Osteocyte (in vitro differentiated cells): Measurements from ENCODE around the gene VPS26A. TPM values are rescaled to one million over a fixed set of nuclear protein-coding genes. Genes with fewer than 3 reads are reported as not detected.

ENCODE experiments used
- DNase-seq: peaks from one replicate; pipeline ENCODE4 v3.0.0; 2021; ENCODE audit warnings: mixed read lengths; ENCODE audit not compliant: unreplicated experiment; ENCODE audit errors: extremely low spot score
- H3K27ac Mint-ChIP-seq: one replicate; pipeline ENCODE4 v1.8.0; 2021; ENCODE audit warnings: mild to moderate bottlenecking, mixed read lengths; ENCODE audit not compliant: unreplicated experiment
- H3K27me3 Mint-ChIP-seq: one replicate; pipeline ENCODE4 v1.8.0; 2021; ENCODE audit warnings: mixed read lengths; ENCODE audit not compliant: unreplicated experiment
- H3K36me3 Mint-ChIP-seq: one replicate; pipeline ENCODE4 v1.8.0; 2021; ENCODE audit warnings: mixed read lengths; ENCODE audit not compliant: unreplicated experiment
- H3K4me1 Mint-ChIP-seq: one replicate; pipeline ENCODE4 v1.8.0; 2021; ENCODE audit warnings: mixed read lengths; ENCODE audit not compliant: unreplicated experiment
- H3K4me3 Mint-ChIP-seq: one replicate; pipeline ENCODE4 v1.8.0; 2021; ENCODE audit warnings: mild to moderate bottlenecking, moderate library complexity, mixed read lengths; ENCODE audit not compliant: unreplicated experiment
- H3K9me3 Mint-ChIP-seq: one replicate; pipeline ENCODE4 v1.8.0; 2021; ENCODE audit warnings: mixed read lengths; ENCODE audit not compliant: unreplicated experiment
- total RNA-seq: library from RNA; stranded (reverse); gene quantifications from 2 replicates; pipeline ENCODE4 v1.2.1, GENCODE V29; 2021
- TF ChIP-seq, protein P1 (sequence below): fragments of 200-600 bp; sonication (generic); IDR thresholded peaks from 2 replicates; pipeline ENCODE4 v1.5.0; 2021; ENCODE audit warnings: antibody characterized with exemption, mild to moderate bottlenecking, moderate library complexity

The VPS26A gene
- total RNA-seq, 1 donor from 2014 or later = 59.4 TPM

DNA sequence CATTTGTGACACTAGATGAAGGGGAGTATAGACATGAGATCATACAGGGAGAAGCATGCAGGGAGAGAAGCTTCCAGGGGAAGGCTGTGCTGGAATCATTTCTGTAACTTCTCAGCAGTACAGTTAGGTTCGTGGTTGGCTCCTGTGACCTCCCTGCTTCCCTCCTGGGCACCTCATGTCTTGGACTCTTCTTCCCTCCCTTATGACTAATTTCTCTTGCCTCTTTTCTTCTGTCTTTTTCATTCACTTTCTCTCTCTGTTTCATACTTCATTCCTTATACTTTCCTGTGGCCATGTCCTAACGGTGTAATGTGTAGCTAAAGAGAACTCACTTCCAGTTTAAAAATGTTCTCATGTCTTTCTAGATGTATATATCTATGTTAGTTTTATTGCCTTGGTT is 77.1 kb downstream of the VPS26A start:
- H3K27ac Mint-ChIP-seq = no peak overlapping the region
- no peaks in the 10 kb centered on the region for H3K9me3 Mint-ChIP-seq
- peaks cover 24% of the 10 kb centered on the region for H3K36me3 Mint-ChIP-seq
- H3K4me3 Mint-ChIP-seq = no peak overlapping the region
- H3K4me1 Mint-ChIP-seq = no peaks in the 10 kb centered on the region
- TF ChIP-seq, protein P1, sequence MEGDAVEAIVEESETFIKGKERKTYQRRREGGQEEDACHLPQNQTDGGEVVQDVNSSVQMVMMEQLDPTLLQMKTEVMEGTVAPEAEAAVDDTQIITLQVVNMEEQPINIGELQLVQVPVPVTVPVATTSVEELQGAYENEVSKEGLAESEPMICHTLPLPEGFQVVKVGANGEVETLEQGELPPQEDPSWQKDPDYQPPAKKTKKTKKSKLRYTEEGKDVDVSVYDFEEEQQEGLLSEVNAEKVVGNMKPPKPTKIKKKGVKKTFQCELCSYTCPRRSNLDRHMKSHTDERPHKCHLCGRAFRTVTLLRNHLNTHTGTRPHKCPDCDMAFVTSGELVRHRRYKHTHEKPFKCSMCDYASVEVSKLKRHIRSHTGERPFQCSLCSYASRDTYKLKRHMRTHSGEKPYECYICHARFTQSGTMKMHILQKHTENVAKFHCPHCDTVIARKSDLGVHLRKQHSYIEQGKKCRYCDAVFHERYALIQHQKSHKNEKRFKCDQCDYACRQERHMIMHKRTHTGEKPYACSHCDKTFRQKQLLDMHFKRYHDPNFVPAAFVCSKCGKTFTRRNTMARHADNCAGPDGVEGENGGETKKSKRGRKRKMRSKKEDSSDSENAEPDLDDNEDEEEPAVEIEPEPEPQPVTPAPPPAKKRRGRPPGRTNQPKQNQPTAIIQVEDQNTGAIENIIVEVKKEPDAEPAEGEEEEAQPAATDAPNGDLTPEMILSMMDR = no peak
- DNase-seq = no peak
- no peaks in the 10 kb centered on the region for H3K27me3 Mint-ChIP-seq

DNA sequence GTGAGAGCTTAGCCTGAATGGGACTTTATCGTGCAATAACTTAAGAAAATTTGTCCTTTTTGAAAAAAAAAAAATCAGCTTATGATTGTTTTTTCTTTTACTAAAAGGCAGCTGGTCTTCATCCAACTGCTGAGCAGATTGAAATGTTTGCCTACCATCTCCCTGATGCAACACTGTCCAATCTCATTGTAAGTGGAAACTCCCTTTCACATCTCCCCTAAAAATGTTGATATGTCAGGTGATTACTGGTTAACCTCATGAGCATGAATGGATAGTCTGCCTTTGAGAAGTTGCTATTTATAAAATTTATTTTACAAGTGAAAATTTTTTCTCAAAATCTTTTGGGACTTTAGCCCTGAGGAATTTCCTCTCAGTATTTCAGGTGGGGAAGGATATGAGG is 78.4 kb downstream of the VPS26A start:
- Mint-ChIP-seq H3K27me3 (no peaks in the 10 kb centered on the region), H3K27ac (peak overlapping the region; percentile 34), H3K36me3 (peaks cover 25% of the 10 kb centered on the region), H3K4me1 (no peaks in the 10 kb centered on the region), H3K4me3 (no peak overlapping the region), H3K9me3 (no peaks in the 10 kb centered on the region)
- TF ChIP-seq, protein P1 = no peak
- DNase-seq = no peak

DNA sequence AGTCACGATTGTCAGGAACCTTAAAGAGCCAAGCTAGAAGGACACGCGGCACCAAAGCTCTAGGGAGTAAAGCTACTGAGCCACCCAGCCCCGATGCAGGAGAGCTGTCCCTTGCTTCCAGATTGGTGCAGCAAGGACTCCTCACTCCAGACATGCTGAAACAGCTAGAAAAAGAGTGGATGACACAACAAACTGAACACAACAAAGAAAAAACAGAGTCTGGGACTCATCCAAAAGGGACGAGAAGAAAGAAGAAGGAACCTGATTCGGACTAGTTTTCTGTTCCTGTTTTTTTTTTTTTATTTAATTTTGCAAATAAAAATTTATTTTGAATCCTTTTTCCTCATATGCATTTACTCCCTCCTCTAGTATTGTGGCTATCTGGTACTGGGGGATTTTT is 84.8 kb downstream of the VPS26A start:
- Mint-ChIP-seq H3K4me1 (no peaks in the 10 kb centered on the region), H3K9me3 (no peaks in the 10 kb centered on the region), H3K36me3 (peaks cover 26% of the 10 kb centered on the region), H3K27me3 (no peaks in the 10 kb centered on the region), H3K27ac (no peak overlapping the region), H3K4me3 (no peak overlapping the region)
- DNase-seq = no peak
- TF ChIP-seq, protein P1 = no peak

DNA sequence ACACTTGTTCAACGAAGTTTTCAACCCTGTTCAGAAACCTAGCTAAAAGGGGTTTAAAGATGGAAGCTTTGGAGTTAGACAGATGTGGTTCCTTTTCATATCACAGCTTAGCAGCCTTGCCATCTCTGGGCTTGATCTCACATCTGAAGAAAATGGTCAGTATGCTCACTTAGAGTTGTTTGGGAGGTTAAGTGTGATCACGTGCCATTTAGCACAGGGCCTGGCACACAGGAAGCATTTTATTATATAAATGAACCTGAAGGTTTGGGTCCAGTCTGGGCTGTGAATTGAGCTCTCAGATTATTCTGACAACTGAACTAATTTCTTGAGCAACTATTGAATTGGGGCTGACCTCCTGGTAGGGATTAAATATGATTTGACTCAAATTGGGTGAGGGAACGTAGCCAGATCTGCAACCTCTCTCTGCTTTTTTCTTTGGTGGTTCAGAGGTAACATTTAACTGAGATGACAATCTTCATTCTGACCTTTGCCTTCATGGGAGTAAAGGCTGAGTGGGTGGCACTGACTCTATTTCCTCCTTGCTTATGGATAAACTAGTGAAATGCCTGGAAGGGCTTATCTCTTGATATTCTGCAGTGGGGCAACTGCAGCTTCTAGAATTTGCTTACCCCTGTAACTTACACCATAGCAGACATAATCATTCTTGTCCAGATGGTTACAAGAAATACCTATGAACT is 86.0 kb downstream of the VPS26A start:
- H3K9me3 Mint-ChIP-seq = peaks cover 7% of the 10 kb centered on the region
- H3K27me3 Mint-ChIP-seq = no peaks in the 10 kb centered on the region
- no peak for DNase-seq
- TF ChIP-seq, protein P1 = no peak
- H3K27ac Mint-ChIP-seq = no peak overlapping the region
- H3K4me1 Mint-ChIP-seq = no peaks in the 10 kb centered on the region
- H3K4me3 Mint-ChIP-seq = no peak overlapping the region
- H3K36me3 Mint-ChIP-seq = peaks cover 25% of the 10 kb centered on the region

DNA sequence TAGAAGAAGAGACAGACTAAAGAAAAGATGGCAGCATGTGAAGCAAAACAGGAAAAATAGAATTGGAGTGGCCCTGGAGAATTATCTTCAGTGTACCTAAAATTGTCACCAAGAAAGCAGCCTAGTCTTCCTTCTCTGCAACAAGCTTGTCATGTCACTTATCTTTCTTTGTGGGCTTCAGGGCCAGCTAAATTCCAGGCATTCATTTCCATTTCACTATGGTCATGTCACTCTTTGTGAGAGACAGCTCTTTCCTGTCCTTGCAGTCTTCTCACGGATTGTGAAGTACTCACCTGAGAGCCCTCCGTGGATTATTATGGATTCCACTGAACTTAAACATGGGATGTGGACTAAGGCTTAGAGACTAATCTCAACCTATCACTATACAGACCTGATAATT is 87.1 kb downstream of the VPS26A start:
- TF ChIP-seq, protein P1 = no peak
- H3K36me3 Mint-ChIP-seq = peaks cover 24% of the 10 kb centered on the region
- no peak overlapping the region for H3K4me3 Mint-ChIP-seq

More for the DNA sequence above, 87.1 kb downstream of the VPS26A start:
- no peak overlapping the region for H3K27ac Mint-ChIP-seq
- no peaks in the 10 kb centered on the region for H3K27me3 Mint-ChIP-seq
- no peaks in the 10 kb centered on the region for H3K4me1 Mint-ChIP-seq
- DNase-seq = no peak
- H3K9me3 Mint-ChIP-seq = peaks cover 7% of the 10 kb centered on the region
